Measurements from ENCODE around the gene MAN2B2.

MAN2B2 gene

GRCh38 chr4:6574747-6575502 is at the start of gene MAN2B2:
MAN2B2 (plus strand) TSS chr4:6575189; CDS start chr4:6575211, 22 bp downstream.
- no peak for DNase-seq (ENCODE audit: low read depth)

- no peak for DNase-seq (ENCODE audit: low read depth)
Measured at GRCh38 chr4:6525474-6525873, 49.5 kb upstream of the MAN2B2 start.

- DNase-seq (ENCODE audit: low read depth) = no peak
Measured at GRCh38 chr4:6526156-6526555, 48.8 kb upstream of the MAN2B2 start.

- no peak for DNase-seq (ENCODE audit: low read depth)
Measured at GRCh38 chr4:6526671-6527091, 48.3 kb upstream of the MAN2B2 start.

- DNase-seq (ENCODE audit: low read depth) = no peak
Measured at GRCh38 chr4:6527259-6527658, 47.7 kb upstream of the MAN2B2 start.

- DNase-seq (ENCODE audit: low read depth) = no peak
Measured at GRCh38 chr4:6527683-6528595, 47.0 kb upstream of the MAN2B2 start.

- no peak for DNase-seq (ENCODE audit: low read depth)
Measured at GRCh38 chr4:6529021-6529420, 46.0 kb upstream of the MAN2B2 start.

GRCh38 chr4:6530301-6530700 is 44.7 kb upstream of the MAN2B2 start:
- no peak for DNase-seq (ENCODE audit: low read depth)

- no peak for DNase-seq (ENCODE audit: low read depth)
Measured at GRCh38 chr4:6530964-6531363, 44.0 kb upstream of the MAN2B2 start.

GRCh38 chr4:6532102-6532501 is 42.9 kb upstream of the MAN2B2 start:
- DNase-seq (ENCODE audit: low read depth) = no peak

- no peak for DNase-seq (ENCODE audit: low read depth)
Measured at GRCh38 chr4:6532658-6533057, 42.3 kb upstream of the MAN2B2 start.

- DNase-seq (ENCODE audit: low read depth) = no peak
Measured at GRCh38 chr4:6534050-6534449, 40.9 kb upstream of the MAN2B2 start.

- DNase-seq (ENCODE audit: low read depth) = no peak
Measured at GRCh38 chr4:6534618-6535328, 40.2 kb upstream of the MAN2B2 start.

- no peak for DNase-seq (ENCODE audit: low read depth)
Measured at GRCh38 chr4:6535329-6535692, 39.7 kb upstream of the MAN2B2 start.

GRCh38 chr4:6535706-6536105 is 39.3 kb upstream of the MAN2B2 start:
- DNase-seq (ENCODE audit: low read depth) = no peak

- DNase-seq (ENCODE audit: low read depth) = no peak
Measured at GRCh38 chr4:6538111-6538510, 36.9 kb upstream of the MAN2B2 start.

- DNase-seq (ENCODE audit: low read depth) = no peak
Measured at GRCh38 chr4:6538575-6538974, 36.4 kb upstream of the MAN2B2 start.

- no peak for DNase-seq (ENCODE audit: low read depth)
Measured at GRCh38 chr4:6539009-6539764, 35.8 kb upstream of the MAN2B2 start.

- no peak for DNase-seq (ENCODE audit: low read depth)
Measured at GRCh38 chr4:6540879-6541278, 34.1 kb upstream of the MAN2B2 start.

GRCh38 chr4:6541789-6542188 is 33.2 kb upstream of the MAN2B2 start:
- no peak for DNase-seq (ENCODE audit: low read depth)

GRCh38 chr4:6542951-6543350 is 32.0 kb upstream of the MAN2B2 start:
- no peak for DNase-seq (ENCODE audit: low read depth)

GRCh38 chr4:6546091-6546490 is 28.9 kb upstream of the MAN2B2 start:
- no peak for DNase-seq (ENCODE audit: low read depth)
